GM19397 (cell line): Measurements from ENCODE around the gene CNTN4.

Experiments
- ATAC-seq: cut with Tn5 transposase; IDR thresholded peaks from one replicate; pipeline ENCODE4 v1.9.1; 2021; ENCODE audit warnings: mild to moderate bottlenecking, moderate library complexity; ENCODE audit not compliant: unreplicated experiment

Gene CNTN4

DNA sequence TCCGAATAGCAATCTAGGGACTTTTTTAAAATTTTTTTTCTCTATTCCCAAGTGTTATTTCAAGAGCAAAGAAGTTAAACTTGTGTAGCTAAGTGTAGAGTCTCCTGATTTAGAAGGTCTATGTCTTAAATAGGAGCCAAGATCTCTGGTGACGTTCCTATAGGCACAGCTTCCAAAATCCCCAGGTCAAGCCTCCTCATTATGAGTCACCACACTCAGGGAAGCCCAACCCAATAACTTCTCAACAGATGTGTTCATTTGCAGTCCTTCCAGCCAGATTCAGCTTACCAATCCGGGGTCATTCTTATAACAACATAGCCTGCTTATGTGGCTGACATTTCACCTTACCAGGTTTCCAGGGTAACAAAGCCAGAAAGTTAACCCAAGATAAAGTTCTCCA, 741.2 kb downstream of the CNTN4 start:
- ATAC-seq: no peak

DNA sequence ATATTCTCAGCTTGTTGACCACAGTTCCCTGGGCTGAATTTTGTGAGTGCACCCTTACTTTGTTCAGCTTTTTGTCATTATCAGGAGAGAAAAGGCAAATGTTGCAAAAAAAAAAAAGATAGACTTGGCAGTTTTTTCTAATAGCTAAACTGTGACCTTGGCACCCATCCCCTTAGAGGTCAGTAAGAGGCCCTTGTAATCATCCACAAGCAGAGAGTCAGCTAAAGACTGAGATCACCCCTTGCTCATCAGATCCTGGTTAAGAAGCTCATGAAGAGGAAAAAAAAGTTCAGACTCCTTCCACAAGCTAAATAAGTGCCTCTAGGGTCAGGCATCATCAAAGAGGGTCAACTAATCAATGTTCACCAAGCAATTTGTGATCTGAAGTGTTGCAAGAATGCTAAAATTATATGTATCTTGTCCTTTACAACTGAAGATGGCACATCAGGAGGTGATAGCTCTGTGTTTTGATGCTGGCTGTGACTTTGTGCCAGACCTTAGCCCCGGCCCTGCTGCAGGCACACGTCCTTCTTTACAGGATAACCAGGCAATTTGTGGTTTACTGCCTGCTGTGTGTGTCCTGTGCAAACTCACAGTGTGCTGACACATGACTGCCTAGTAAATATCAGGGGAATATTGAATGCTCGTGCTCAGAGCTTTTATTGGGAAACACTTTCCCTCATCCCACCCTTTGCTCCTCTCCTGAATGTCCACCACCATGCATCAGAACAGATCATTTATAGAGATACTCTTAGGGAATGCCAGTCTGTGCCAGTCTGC, 748.6 kb downstream of the CNTN4 start:
- ATAC-seq: no peak

DNA sequence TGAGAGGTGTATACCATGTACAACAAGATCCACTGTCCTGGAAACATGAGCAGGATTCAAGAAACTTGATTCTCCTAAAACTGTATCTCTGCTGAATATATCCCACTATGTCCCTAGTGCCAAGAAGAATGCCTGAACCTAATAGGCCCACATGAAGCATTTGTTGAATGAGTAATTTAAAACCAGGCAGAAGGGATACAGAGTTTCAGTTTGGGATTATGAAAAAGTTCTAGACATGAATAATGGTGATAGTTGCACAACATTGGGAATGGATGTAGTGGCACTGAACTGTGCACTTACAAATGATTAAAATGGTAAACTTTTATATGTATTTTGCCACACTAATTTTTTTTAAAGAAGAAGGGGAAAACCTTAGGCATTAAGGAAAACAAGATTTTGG, 750.4 kb downstream of the CNTN4 start:
- ATAC-seq: no peak

DNA sequence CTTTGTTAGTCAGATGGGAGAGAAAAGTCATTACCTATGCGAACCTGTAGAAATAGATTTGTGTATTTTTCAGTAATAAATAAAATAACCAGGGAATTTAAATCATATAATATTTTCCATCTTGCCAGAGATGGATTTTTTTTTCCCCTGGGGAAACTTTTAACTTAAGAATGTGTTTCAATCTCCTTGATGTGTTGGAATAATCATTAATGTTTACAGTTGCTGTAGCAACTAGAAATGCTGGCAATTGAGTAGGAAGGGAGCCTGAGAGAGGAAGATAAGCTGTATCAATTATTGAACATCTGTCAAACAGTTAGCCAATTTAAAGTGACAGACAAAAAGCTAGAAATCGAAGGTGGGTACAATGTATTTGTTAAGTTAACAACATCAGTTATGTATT, 752.0 kb downstream of the CNTN4 start:
- ATAC-seq: no peak

DNA sequence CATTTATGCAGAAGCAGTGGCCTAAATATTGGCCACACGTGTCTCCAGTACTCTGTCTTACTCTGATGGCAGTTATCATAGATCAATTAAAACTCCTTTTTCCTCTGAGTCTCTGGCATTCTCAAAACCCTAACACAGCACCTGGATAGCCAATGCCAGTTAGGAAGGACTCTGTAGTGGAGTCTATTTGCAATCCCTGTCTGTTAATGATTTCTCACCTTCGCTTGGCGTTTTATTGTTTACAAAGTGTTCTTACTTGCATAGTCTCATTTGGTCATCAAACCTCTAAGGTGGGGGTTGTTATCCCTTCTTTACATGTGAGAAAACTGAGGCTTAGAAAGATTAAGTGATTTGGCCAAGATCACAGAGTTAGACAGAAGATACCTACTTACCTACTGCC, 752.7 kb downstream of the CNTN4 start:
- no peak for ATAC-seq

DNA sequence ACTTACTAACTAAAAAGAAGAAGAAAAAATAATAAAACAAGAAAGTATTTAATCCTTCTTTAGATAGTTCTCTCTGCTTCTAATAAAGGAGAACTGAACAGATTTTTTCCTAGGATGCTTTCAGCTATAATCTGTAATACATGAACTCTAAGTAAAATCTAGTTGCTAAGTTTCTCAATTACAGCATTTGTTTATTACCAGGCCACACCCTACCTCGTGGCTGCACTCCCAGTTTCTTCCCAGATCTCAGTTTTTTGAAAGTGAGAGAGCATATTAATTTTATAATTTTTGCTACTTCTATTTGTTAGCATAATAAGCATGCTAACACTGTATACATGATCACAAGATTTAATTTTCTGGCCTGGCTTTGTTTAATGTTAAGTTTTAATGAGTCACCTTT, 753.2 kb downstream of the CNTN4 start:
- no peak for ATAC-seq

- ATAC-seq: no peak
These were observed 755.0 kb downstream of the CNTN4 start for GRCh38 chr3:2853651-2854050.

GRCh38 chr3:2856138-2857133, 757.8 kb downstream of the CNTN4 start:
- ATAC-seq: no peak

DNA sequence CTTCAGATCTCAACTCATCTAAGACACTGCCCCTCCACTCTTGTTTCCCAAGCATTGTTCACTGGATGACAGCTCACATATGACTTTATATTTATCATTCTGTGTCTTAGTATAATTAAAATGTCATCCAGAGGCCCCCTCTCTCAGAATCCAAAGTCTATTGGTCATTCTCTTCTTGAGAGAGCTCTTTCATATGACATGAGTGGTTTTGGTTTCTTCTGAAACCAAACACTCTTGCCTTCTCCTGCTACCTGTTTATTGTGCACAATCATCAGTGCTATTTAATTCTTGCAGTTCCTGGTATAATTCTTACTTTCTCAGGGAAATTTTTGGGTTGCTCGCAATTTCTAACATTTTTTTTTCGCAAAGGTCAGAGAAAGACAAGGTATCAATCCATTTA, 762.0 kb downstream of the CNTN4 start:
- ATAC-seq: no peak

- no peak for ATAC-seq
These were observed 762.5 kb downstream of the CNTN4 start for GRCh38 chr3:2861120-2861519.

DNA sequence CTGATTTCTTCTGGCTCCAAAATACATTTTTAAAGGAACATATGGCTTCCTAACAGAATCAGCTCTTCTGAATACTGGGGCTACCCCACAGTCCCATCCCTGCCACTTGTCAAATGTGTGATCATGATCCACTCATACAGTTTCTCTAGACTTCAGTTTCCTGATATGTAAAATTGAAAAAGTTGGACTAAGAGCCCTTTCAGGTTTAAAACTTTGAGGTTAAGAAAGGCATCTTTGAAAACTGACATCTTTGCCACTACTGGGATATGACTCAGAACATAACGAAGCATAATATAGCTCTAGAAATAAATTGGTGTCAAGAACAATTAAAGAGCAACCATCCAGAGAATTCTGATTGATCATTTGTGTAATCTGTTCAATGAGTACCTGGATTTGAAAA, 763.3 kb downstream of the CNTN4 start:
- ATAC-seq: no peak

- ATAC-seq: no peak
These were observed 763.7 kb downstream of the CNTN4 start for GRCh38 chr3:2862366-2862765.

DNA sequence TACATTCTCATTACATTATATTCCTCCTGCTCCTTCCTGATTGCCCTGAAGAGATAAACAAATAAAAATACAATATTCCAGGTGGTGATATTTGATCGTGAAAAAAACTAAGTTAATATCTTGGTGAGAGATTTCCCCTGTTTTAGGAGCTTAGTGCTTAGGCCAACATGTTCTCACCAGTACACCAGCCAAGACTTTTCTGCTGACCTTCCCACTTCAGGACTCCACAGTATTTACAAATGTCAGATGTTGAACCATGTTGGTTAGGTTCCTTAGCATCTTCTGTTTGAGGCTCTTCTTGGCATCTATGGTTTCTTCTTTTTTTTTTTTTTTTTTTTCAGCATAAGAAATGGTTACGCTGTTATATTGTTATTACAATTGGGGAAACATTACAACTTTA, 764.5 kb downstream of the CNTN4 start:
- ATAC-seq: no peak

GRCh38 chr3:2869905-2870304, 771.2 kb downstream of the CNTN4 start:
- no peak for ATAC-seq

GRCh38 chr3:2870724-2871333, 772.2 kb downstream of the CNTN4 start:
- no peak for ATAC-seq

GRCh38 chr3:2872884-2873283, 774.2 kb downstream of the CNTN4 start:
- ATAC-seq: no peak

- ATAC-seq: no peak
These were observed 775.3 kb downstream of the CNTN4 start for GRCh38 chr3:2873986-2874385.

GRCh38 chr3:2875699-2876098, 777.0 kb downstream of the CNTN4 start:
- ATAC-seq: no peak

DNA sequence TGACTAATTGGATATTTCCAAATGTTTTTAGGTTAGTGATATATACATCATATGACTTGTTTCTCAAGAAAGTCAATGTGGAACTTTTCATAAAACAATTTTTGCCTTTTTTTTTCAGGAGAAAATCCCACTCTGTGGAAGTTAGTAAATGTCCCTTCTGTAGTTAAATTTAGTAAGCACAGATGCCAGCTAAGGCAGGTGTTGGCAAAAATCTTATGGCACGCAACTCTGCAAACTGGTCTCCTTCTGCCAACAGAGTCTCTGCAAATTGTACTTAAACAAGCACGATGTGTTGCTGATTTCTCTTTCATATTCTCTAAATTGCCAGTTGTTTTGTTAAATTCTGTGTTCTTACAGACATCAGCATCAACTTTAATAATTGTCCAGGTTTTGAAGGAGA, 777.7 kb downstream of the CNTN4 start:
- ATAC-seq: no peak

- no peak for ATAC-seq
These were observed 780.4 kb downstream of the CNTN4 start for GRCh38 chr3:2879023-2879422.

- no peak for ATAC-seq
These were observed 780.9 kb downstream of the CNTN4 start for GRCh38 chr3:2879587-2879986.
